Measurements from ENCODE around the gene ITGB2.

DNA sequence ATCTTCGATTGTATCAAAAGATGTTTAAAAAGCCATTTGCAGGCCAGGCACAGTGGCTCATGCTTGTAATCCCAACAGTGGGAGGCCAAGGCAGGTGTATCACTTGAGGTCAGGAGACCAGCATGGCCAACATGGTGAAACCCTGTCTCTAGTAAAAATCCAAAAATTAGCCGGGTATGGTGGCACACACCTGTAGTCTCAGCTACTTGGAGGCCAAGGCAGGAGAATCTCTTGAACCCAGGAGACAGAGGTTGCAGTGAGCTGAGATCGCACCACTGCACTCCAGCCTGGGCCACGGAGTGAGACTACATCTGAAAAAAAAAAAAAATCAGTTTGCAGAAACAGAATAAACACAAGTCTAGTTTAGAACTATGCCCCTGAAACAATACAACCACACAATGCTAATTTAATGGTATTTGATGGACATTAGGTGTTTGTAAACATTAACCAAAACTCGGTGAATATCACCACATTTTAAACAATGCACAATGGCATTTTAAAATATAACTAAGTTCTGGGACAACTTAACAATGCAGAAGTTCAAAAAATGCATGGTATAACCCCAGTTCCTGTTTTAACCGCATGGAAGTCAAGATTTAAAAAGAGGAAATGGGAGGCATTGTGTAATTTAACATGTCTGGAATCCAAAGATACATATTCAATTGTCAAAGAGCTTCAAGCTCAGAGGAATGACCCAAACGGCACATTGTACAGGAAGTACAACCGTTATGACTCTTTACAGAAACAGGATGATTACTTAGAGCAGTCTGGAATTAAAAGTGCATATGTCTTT, 40.1 kb downstream of the ITGB2 start:
- TF ChIP-seq, protein P1, sequence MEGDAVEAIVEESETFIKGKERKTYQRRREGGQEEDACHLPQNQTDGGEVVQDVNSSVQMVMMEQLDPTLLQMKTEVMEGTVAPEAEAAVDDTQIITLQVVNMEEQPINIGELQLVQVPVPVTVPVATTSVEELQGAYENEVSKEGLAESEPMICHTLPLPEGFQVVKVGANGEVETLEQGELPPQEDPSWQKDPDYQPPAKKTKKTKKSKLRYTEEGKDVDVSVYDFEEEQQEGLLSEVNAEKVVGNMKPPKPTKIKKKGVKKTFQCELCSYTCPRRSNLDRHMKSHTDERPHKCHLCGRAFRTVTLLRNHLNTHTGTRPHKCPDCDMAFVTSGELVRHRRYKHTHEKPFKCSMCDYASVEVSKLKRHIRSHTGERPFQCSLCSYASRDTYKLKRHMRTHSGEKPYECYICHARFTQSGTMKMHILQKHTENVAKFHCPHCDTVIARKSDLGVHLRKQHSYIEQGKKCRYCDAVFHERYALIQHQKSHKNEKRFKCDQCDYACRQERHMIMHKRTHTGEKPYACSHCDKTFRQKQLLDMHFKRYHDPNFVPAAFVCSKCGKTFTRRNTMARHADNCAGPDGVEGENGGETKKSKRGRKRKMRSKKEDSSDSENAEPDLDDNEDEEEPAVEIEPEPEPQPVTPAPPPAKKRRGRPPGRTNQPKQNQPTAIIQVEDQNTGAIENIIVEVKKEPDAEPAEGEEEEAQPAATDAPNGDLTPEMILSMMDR (IDR thresholded peaks at IDR 0.05), result no peak
- TF ChIP-seq CREB1 (CRISPR knock-in tag; IDR thresholded peaks at IDR 0.05), result no peak
